ENCODE data around the gene HOXA6. TPM values are rescaled to one million over a fixed set of nuclear protein-coding genes. Genes with fewer than 3 reads are reported as not detected.

The HOXA6 gene
- total and polyA plus RNA-seq, 9 of the 15 experiments (the other 6 are each of a cell fraction or from before 2014, with no cell fraction given): not detected

- TF ChIP-seq GTF2B (IDR thresholded peaks at IDR 0.05; ENCODE audit: extremely low read depth, insufficient read length): no peak
- no peak for TF ChIP-seq LEF1 (IDR thresholded peaks at IDR 0.05)
- peak; percentile 80 for TF ChIP-seq STAG1 (CRISPR knock-in tag; IDR thresholded peaks at IDR 0.05; ENCODE audit: borderline replicate concordance)
- no peak for TF ChIP-seq COPS2 (conservative IDR thresholded peaks at IDR 0.05)
- TF ChIP-seq ZNF146 (CRISPR knock-in tag; IDR thresholded peaks at IDR 0.05; ENCODE audit: unreplicated experiment): no peak
- TF ChIP-seq ZKSCAN8 (CRISPR knock-in tag; IDR thresholded peaks at IDR 0.05): no peak
- no peak for TF ChIP-seq GTF2E2 (tag; IDR thresholded peaks at IDR 0.05)
- no peak for TF ChIP-seq DNMT1 (IDR thresholded peaks at IDR 0.05)
- no peak for TF ChIP-seq POLR3G (IDR thresholded peaks at IDR 0.05; ENCODE audit: extremely low read depth, insufficient read length, insufficient replicate concordance)
- TF ChIP-seq, protein P1, sequence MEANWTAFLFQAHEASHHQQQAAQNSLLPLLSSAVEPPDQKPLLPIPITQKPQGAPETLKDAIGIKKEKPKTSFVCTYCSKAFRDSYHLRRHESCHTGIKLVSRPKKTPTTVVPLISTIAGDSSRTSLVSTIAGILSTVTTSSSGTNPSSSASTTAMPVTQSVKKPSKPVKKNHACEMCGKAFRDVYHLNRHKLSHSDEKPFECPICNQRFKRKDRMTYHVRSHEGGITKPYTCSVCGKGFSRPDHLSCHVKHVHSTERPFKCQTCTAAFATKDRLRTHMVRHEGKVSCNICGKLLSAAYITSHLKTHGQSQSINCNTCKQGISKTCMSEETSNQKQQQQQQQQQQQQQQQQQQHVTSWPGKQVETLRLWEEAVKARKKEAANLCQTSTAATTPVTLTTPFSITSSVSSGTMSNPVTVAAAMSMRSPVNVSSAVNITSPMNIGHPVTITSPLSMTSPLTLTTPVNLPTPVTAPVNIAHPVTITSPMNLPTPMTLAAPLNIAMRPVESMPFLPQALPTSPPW (CRISPR knock-in tag; IDR thresholded peaks at IDR 0.05): 0 out of 2 replicates have a peak, but pooled peaks have one; percentile 13
- no peak for TF ChIP-seq PML (IDR thresholded peaks at IDR 0.05; ENCODE audit: low read length)
- TF ChIP-seq, protein P2, sequence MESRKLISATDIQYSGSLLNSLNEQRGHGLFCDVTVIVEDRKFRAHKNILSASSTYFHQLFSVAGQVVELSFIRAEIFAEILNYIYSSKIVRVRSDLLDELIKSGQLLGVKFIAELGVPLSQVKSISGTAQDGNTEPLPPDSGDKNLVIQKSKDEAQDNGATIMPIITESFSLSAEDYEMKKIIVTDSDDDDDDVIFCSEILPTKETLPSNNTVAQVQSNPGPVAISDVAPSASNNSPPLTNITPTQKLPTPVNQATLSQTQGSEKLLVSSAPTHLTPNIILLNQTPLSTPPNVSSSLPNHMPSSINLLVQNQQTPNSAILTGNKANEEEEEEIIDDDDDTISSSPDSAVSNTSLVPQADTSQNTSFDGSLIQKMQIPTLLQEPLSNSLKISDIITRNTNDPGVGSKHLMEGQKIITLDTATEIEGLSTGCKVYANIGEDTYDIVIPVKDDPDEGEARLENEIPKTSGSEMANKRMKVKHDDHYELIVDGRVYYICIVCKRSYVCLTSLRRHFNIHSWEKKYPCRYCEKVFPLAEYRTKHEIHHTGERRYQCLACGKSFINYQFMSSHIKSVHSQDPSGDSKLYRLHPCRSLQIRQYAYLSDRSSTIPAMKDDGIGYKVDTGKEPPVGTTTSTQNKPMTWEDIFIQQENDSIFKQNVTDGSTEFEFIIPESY (CRISPR knock-in tag; IDR thresholded peaks at IDR 0.05): peak; percentile 85
- 0 out of 2 replicates have a peak, but pooled peaks have one; percentile 35 for TF ChIP-seq L3MBTL2 (IDR thresholded peaks at IDR 0.05)
- TF ChIP-seq ARID3B (CRISPR knock-in tag; IDR thresholded peaks at IDR 0.05; ENCODE audit: borderline replicate concordance): 0 out of 2 replicates have a peak, but pooled peaks have one; percentile 18
- TF ChIP-seq PHTF2 (CRISPR knock-in tag; IDR thresholded peaks at IDR 0.05): no peak
- TF ChIP-seq ZBTB7A (IDR thresholded peaks at IDR 0.05; ENCODE audit: borderline replicate concordance, control insufficient read depth, low read depth, low read length): peak; percentile 71; the same call in 1 of the 2 replicates
- TF ChIP-seq NFATC3 (IDR thresholded peaks at IDR 0.05): no peak
- peak; percentile 82 for TF ChIP-seq TEAD4 (IDR thresholded peaks at IDR 0.05; ENCODE audit: low read length)
- no peak for TF ChIP-seq TEAD4 (CRISPR knock-in tag; IDR thresholded peaks at IDR 0.05; ENCODE audit: borderline replicate concordance)
- no peak for TF ChIP-seq ZNF449 (CRISPR knock-in tag; IDR thresholded peaks at IDR 0.05)
- no peak for TF ChIP-seq POU5F1 (IDR thresholded peaks at IDR 0.05; ENCODE audit: borderline replicate concordance, low read depth, low read length, partially characterized antibody)
These were observed 13.1 kb upstream of the HOXA6 start (continued) for GRCh38 chr7:27160546-27161213.
